NT2/D1 (cell line): ENCODE data around the gene STAT6.

ENCODE experiments used
- SUZ12 ChIP-seq: IDR thresholded peaks from 2 replicates; pipeline ENCODE4 v1.6.1; 2011; ENCODE audit not compliant: insufficient read length, insufficient read depth; ENCODE audit errors: extremely low read depth
- YY1 ChIP-seq: IDR thresholded peaks from 2 replicates; pipeline ENCODE4 v1.6.1; 2011; ENCODE audit not compliant: insufficient read length, insufficient read depth
- ZNF274 ChIP-seq: IDR thresholded peaks from 2 replicates; pipeline ENCODE4 v1.6.1; 2011; ENCODE audit warnings: mild to moderate bottlenecking, low read depth, low read length

- TF ChIP-seq YY1 (no peak), ZNF274 (no peak), SUZ12 (no peak)
These were observed 48.9 kb upstream of the STAT6 start for GRCh38 chr12:57160040-57160439.
